Erythroblast (primary cell): ENCODE data around the gene C1QA.

Experiments used
- DNase-seq, 2 experiments: peaks; one replicate each; lab custom pipeline; 2025; lab: John Stamatoyannopoulos, UW
- GATA1 ChIP-seq: IDR thresholded peaks from 2 replicates; pipeline ENCODE4 v1.6.1; 2011; ENCODE audit warnings: low read depth, mild to moderate bottlenecking, control low read depth, low read length, moderate library complexity
- POLR2A ChIP-seq: IDR thresholded peaks from 2 replicates; pipeline ENCODE4 v1.6.1; 2011; ENCODE audit warnings: mild to moderate bottlenecking, low read length

Gene C1QA

GRCh38 chr1:22681556-22682276 is 45.3 kb downstream of the C1QA start:
- no peak for DNase-seq
- TF ChIP-seq GATA1 (no peak), POLR2A (no peak)

- no peak for DNase-seq
- TF ChIP-seq GATA1: no peak
- no peak for TF ChIP-seq POLR2A
Observed at GRCh38 chr1:22683547-22683946, 47.1 kb downstream of the C1QA start.

DNA sequence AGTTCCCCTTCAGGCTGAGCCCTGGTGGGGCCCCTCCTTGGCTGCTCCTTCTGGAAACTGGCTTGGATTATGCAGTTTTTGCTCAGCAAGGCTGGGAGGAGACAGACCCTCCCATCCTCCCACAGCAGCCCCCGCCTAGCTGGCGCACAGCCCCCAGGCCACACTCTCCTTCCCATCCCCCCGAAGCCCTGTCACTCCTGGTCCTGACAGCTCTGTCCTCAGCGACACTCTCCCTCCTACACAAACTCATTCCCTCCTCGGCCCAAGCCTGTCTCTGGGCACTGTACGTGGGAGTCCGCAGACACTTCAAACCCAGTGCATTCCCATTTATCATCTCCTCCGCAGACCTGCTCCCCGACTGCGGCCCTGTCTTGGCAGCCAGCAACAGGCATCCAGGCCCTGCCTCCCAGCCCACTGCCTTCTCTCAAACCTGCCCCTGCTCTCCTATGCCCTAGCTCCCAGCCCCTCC is 49.2 kb downstream of the C1QA start:
- DNase-seq: no peak
- no peak for TF ChIP-seq GATA1
- TF ChIP-seq POLR2A: no peak

DNA sequence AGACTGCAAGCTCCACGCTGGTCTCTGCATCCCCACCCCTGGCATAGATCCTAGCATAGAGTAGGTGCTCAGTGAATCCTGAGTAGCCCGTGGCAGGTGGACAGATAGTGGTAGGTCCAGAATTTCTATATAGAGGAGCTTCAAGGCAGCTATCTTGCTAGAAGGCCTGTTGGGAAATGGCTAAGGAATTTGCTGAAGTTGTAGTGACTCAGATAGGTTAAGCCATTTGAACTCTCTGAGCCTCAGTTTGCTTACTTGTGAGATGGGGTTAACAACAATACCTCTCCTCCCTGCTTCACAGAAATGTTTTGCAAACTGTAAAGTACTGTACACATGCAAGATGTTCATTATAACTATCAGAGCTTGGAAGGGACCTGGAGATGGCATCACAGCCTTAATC is 50.8 kb downstream of the C1QA start:
- TF ChIP-seq GATA1 (no peak), POLR2A (no peak)

DNA sequence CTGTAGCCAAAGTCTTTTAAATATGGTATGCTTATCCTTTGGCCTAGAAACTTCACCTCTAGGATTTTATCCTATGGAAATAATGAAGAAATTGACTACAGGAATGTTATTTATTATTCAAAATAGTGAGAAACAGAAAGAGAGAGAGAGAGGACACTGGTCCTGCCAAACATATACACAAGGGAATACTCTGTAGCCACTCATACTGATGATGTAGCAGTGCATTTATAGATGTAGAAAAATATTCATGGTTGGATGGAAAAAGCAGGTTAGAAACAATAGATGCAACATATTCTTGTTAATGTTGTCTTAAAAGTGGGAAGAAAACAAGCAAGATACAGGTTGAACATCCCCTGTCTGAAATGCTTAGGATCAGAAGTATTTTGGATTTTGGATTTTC is 52.0 kb downstream of the C1QA start:
- no peak for DNase-seq

More for the DNA sequence above, 50.8 kb downstream of the C1QA start:
- no peak for DNase-seq

More for the DNA sequence above, 52.0 kb downstream of the C1QA start:
- no peak for TF ChIP-seq POLR2A
